ENCODE measurements around the gene SVIP.

DNA sequence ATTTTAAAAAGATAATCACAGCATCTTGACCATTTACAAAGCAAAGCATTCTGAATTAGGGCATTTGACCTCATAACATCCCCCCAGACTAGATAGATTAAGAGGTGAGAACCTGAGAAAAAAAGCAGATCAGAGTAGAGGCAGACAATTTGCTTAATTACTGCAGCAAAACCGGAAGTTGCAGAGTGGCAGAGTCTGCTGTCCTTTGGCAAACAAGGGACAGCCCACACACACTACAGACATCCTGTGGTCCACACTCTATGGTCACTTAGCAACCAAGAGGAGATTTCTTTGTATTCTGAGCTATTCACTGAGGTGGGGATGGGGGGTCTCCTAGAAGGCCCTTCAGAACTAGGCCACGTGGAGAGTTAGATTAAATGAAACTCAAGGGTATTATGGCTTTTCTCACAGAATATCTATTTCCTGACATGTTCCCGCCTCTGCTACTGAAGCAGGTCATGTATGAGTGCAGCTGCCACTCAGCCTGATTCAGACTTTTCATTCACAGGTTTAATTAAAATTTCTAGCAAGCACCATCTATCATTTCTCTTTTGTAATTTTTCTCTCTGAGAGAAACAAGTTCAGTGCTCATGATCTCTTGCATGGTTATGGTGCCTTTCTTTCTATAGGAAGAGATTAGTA lies 48.5 kb downstream of the SVIP start:
- no peak for TF ChIP-seq ZFP30 (CRISPR knock-in tag; IDR thresholded peaks at IDR 0.05)
- TF ChIP-seq, protein P1, sequence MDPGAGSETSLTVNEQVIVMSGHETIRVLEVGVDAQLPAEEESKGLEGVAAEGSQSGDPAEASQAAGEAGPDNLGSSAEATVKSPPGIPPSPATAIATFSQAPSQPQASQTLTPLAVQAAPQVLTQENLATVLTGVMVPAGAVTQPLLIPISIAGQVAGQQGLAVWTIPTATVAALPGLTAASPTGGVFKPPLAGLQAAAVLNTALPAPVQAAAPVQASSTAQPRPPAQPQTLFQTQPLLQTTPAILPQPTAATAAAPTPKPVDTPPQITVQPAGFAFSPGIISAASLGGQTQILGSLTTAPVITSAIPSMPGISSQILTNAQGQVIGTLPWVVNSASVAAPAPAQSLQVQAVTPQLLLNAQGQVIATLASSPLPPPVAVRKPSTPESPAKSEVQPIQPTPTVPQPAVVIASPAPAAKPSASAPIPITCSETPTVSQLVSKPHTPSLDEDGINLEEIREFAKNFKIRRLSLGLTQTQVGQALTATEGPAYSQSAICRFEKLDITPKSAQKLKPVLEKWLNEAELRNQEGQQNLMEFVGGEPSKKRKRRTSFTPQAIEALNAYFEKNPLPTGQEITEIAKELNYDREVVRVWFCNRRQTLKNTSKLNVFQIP (CRISPR knock-in tag; IDR thresholded peaks at IDR 0.05; ENCODE audit: borderline replicate concordance, low read depth), result no peak
- no peak for TF ChIP-seq ZNF8 (CRISPR knock-in tag; IDR thresholded peaks at IDR 0.05)
- TF ChIP-seq TCF4 (CRISPR knock-in tag; IDR thresholded peaks at IDR 0.05; ENCODE audit: borderline replicate concordance), result no peak
- TF ChIP-seq ZNF70 (CRISPR knock-in tag; IDR thresholded peaks at IDR 0.05), result no peak
- TF ChIP-seq PATZ1 (CRISPR knock-in tag; IDR thresholded peaks at IDR 0.05; ENCODE audit: borderline replicate concordance), result no peak

Data from SK-N-SH treated with all-trans-retinoic acid at 6 μM for 48 hours (cell line).